ENCODE data around the gene MIR17HG. TPM values are rescaled to one million over a fixed set of nuclear protein-coding genes. Genes with fewer than 3 reads are reported as not detected.
A peak's percentile ranks its signal among the peaks of the same experiment; 100 is the strongest.

The MIR17HG gene
- total and polyA plus RNA-seq, 7 experiments from 2014 or later = 0.28 to 17.5 (median 11.7) TPM

DNA sequence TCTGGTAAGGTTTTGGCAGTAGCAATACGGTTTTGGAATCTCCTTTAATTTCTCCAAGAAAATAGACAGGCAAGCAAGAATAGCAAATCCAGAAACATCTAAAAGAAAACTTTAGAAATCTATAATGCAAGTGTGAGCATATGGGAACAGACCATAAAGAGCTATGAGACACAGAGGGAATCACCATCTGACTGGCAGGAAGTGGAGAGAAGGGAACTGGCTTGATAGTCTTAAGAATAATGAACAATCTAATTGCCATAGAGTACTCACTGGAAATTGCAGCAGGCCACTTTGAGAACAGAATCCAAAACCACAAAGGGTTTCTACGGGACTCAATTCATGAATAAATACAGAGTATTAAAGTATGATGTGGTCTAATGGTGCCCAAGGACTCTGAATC is 39.6 kb upstream of the MIR17HG start:
- no peak for DNase-seq
- Histone ChIP-seq H3K9me3 (ENCODE audit: control insufficient read depth in 2 of 3, low read length in 3 of 3) (no peaks in the 10 kb centered on the region), H3K4me3 (ENCODE audit: low read length) (no peak overlapping the region), H3K27me3 (ENCODE audit: control insufficient read depth in 2 of 2, insufficient read depth in 2 of 2, low read length in 2 of 2) (no peaks in the 10 kb centered on the region), H3K36me3 (ENCODE audit: control insufficient read depth in 2 of 3, insufficient read depth in 3 of 3, low read length in 3 of 3) (no peaks in the 10 kb centered on the region), H3K4me1 (ENCODE audit: control insufficient read depth in 2 of 2, insufficient read depth in 2 of 2, low read length in 2 of 2) (no peaks in the 10 kb centered on the region), H3K27ac (ENCODE audit: low read depth, low read length) (no peak overlapping the region)
- Mint-ChIP-seq H3K4me1 (peaks cover 0 to 19% (median 0%) of the 10 kb centered on the region in 7 donors), H3K27ac (no peak overlapping the region), H3K36me3 (no peaks in the 10 kb centered on the region), H3K4me3 (no peak overlapping the region), H3K9me3 (no peaks in the 10 kb centered on the region), H3K27me3 (peaks cover 0 to 8% (median 2%) of the 10 kb centered on the region in 5 donors)
- intact Hi-C loops (cut with micrococcal nuclease) = loop anchor here in 1 of 2 donors (1.0 kb wide), 1 partner anchor 98 kb away; no protein-coding TSS in a partner anchor
- CTCF ChIA-PET = no interaction called here
- ATAC-seq = no peak
- POLR2A ChIA-PET = no interaction called here

DNA sequence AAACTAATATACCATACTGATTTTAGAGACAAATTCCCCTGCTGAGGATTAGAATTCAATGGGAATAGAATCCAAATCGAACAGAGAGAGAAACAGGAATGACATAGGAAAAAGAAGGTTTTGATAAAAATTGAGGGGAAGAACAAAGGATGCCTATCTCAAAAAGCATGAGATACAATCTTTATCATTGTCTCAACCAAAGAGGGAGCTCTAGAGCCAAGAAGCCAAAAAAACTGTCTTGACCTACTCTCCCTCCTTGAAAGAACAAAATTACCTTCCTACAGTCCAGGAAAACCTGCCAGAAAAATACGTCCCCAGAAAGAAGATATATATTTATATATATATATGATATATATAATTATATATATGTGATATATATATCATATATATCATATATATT is 39.2 kb upstream of the MIR17HG start:
- CTCF ChIA-PET = no interaction called here
- POLR2A ChIA-PET = no interaction called here
- H3K36me3 ChIP-seq (ENCODE audit: control insufficient read depth in 2 of 3, insufficient read depth in 3 of 3, low read length in 3 of 3) = no peaks in the 10 kb centered on the region
- H3K9me3 ChIP-seq (ENCODE audit: control insufficient read depth in 2 of 3, low read length in 3 of 3) = no peaks in the 10 kb centered on the region
- H3K27me3 ChIP-seq (ENCODE audit: control insufficient read depth in 2 of 2, insufficient read depth in 2 of 2, low read length in 2 of 2) = no peaks in the 10 kb centered on the region
- H3K4me3 ChIP-seq (ENCODE audit: low read length) = no peak overlapping the region
- H3K27me3 Mint-ChIP-seq = peaks cover 0 to 9% (median 2%) of the 10 kb centered on the region in 5 donors
- peaks cover 2 to 23% (median 3%) of the 10 kb centered on the region in 7 donors for H3K4me1 Mint-ChIP-seq
- intact Hi-C loops (cut with micrococcal nuclease) = loop anchor here in 1 of 2 donors (1.0 kb wide), 1 partner anchor 98 kb away; no protein-coding TSS in a partner anchor
- H3K4me3 Mint-ChIP-seq = no peak overlapping the region
- ATAC-seq = no peak
- H3K9me3 Mint-ChIP-seq = no peaks in the 10 kb centered on the region
- no peak overlapping the region for H3K27ac ChIP-seq (ENCODE audit: low read depth, low read length)
- H3K27ac Mint-ChIP-seq = no peak overlapping the region
- no peaks in the 10 kb centered on the region for H3K4me1 ChIP-seq (ENCODE audit: control insufficient read depth in 2 of 2, insufficient read depth in 2 of 2, low read length in 2 of 2)
- DNase-seq = no peak
- no peaks in the 10 kb centered on the region for H3K36me3 Mint-ChIP-seq

DNA sequence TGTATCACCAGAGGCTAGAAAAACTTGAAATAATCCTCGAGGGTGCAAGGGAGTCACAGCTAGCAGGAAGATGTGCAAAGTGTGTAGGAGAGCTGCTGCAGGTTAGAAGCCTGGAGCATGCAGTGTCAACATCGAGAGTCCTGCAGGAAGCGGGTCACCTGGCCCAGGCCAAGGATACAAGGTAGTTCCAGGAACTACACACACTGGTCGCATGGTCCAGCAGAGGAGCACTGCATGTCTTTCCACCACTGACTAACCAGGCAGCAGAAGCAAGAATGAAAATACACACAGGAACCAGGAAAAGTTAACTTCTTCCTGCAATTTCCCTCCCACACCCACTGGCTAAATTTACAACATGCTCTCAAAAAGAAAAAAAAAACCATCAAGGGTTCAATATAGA is 36.0 kb upstream of the MIR17HG start:
- Histone ChIP-seq H3K36me3 (ENCODE audit: control insufficient read depth in 2 of 3, insufficient read depth in 3 of 3, low read length in 3 of 3) (no peaks in the 10 kb centered on the region), H3K9me3 (ENCODE audit: control insufficient read depth in 2 of 3, low read length in 3 of 3) (no peaks in the 10 kb centered on the region)
- CTCF ChIA-PET = no interaction called here

DNA sequence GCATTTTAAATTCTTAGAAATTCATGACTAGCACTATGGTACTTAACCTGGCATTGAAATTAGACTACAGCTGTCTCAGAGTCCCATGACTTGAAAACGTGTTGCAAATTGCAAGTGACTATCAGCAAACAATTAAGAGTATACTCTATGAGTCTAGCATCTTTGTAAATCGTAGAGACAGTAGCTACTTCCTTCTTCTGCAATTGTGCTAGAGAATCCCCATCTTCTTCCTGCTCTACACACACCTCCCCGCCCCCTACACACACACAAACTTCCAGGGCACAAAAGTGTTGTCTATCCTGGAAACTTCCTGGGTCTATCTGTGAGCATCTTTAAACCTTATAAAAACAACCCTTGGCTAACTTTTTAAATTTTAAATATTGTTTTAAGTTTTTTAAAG is 35.2 kb upstream of the MIR17HG start:
- Histone ChIP-seq H3K9me3 (ENCODE audit: control insufficient read depth in 2 of 3, low read length in 3 of 3) (no peaks in the 10 kb centered on the region), H3K4me3 (ENCODE audit: low read length) (no peak overlapping the region), H3K4me1 (ENCODE audit: control insufficient read depth in 2 of 2, insufficient read depth in 2 of 2, low read length in 2 of 2) (no peaks in the 10 kb centered on the region), H3K36me3 (ENCODE audit: control insufficient read depth in 2 of 3, insufficient read depth in 3 of 3, low read length in 3 of 3) (no peaks in the 10 kb centered on the region), H3K27ac (ENCODE audit: low read depth, low read length) (no peak overlapping the region), H3K27me3 (ENCODE audit: control insufficient read depth in 2 of 2, insufficient read depth in 2 of 2, low read length in 2 of 2) (no peaks in the 10 kb centered on the region)
- Mint-ChIP-seq H3K4me3 (no peak overlapping the region), H3K27ac (no peak overlapping the region), H3K9me3 (no peaks in the 10 kb centered on the region), H3K4me1 (peaks cover 2 to 24% (median 7%) of the 10 kb centered on the region in 7 donors), H3K27me3 (peaks cover 0 to 16% (median 13%) of the 10 kb centered on the region in 5 donors), H3K36me3 (no peaks in the 10 kb centered on the region)
- ATAC-seq (no peak), DNase-seq (no peak)
- intact Hi-C loops (cut with micrococcal nuclease) = loop anchor here (2.0 to 5.0 kb wide), 3 partner anchors 18 to 410 kb away; partner anchors contain the start of gene GPC5 (in 1 of the 2)
- POLR2A ChIA-PET = interaction anchor here (0.6 kb wide), 2 partner anchors 12 to 40 kb away, joined by 3 read pairs; no protein-coding TSS in a partner anchor
- CTCF ChIA-PET = interaction anchor here (0.8 to 2.2 kb wide), 4 partner anchors 9 to 410 kb away, joined by 3 to 9 read pairs (median 3); no protein-coding TSS in a partner anchor

More for the DNA sequence above, 36.0 kb upstream of the MIR17HG start:
- Mint-ChIP-seq H3K27me3 (peaks cover 0 to 16% (median 10%) of the 10 kb centered on the region in 5 donors), H3K4me3 (no peak overlapping the region), H3K4me1 (peaks cover 2 to 24% (median 7%) of the 10 kb centered on the region in 7 donors), H3K36me3 (no peaks in the 10 kb centered on the region), H3K9me3 (no peaks in the 10 kb centered on the region), H3K27ac (no peak overlapping the region)
- intact Hi-C loops (cut with micrococcal nuclease) = loop anchor here in 1 of 2 donors (5.0 kb wide), 1 partner anchor 411 kb away; no protein-coding TSS in a partner anchor
- H3K4me3 ChIP-seq (ENCODE audit: low read length) = no peak overlapping the region
- POLR2A ChIA-PET = no interaction called here
- H3K4me1 ChIP-seq (ENCODE audit: control insufficient read depth in 2 of 2, insufficient read depth in 2 of 2, low read length in 2 of 2) = no peaks in the 10 kb centered on the region
- DNase-seq = no peak
- H3K27me3 ChIP-seq (ENCODE audit: control insufficient read depth in 2 of 2, insufficient read depth in 2 of 2, low read length in 2 of 2) = no peaks in the 10 kb centered on the region
- no peak for ATAC-seq
- no peak overlapping the region for H3K27ac ChIP-seq (ENCODE audit: low read depth, low read length)

DNA sequence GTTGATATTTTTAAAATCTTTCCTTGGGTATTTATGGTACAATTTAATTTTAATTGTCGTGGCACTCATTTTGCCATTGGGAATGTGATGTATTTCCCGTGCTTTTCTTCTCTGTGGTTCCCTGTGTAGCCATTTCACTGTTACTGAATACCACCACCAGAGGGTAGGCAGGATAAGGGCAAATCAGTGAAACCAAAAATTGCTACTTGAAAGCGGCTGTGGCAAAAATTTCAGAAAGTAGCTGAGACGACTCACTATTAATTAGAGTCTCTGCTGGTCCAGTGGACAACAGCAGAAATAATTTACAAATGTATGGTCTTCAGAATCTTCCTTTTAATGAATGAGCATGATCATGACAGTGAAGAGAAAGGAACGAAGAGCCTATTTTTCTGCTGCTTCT is 34.4 kb upstream of the MIR17HG start:
- Mint-ChIP-seq H3K4me3 (peak overlapping the region in 5 of 10 donors; percentile 14 to 51 (median 37)), H3K27ac (no peak overlapping the region), H3K27me3 (peaks cover 0 to 13% (median 11%) of the 10 kb centered on the region in 5 donors), H3K36me3 (no peaks in the 10 kb centered on the region), H3K9me3 (no peaks in the 10 kb centered on the region), H3K4me1 (peaks cover 2 to 23% (median 7%) of the 10 kb centered on the region in 7 donors)
- intact Hi-C loops (cut with micrococcal nuclease) = loop anchor here (1.0 to 5.0 kb wide), 7 partner anchors 18 to 409 kb away; partner anchors contain the start of gene GPC5 (in 1 of the 2)
- no peaks in the 10 kb centered on the region for H3K27me3 ChIP-seq (ENCODE audit: control insufficient read depth in 2 of 2, insufficient read depth in 2 of 2, low read length in 2 of 2)
- ATAC-seq (peak; percentile 78), DNase-seq (peak in 6 of 9 donors; percentile 23 to 53 (median 37))
- no peaks in the 10 kb centered on the region for H3K9me3 ChIP-seq (ENCODE audit: control insufficient read depth in 2 of 3, low read length in 3 of 3)
- no peaks in the 10 kb centered on the region for H3K4me1 ChIP-seq (ENCODE audit: control insufficient read depth in 2 of 2, insufficient read depth in 2 of 2, low read length in 2 of 2)
- POLR2A ChIA-PET = interaction anchor here (1.6 kb wide), 1 partner anchor 34 kb away, joined by 4 read pairs; no protein-coding TSS in a partner anchor
- H3K36me3 ChIP-seq (ENCODE audit: control insufficient read depth in 2 of 3, insufficient read depth in 3 of 3, low read length in 3 of 3) = no peaks in the 10 kb centered on the region
- no peak overlapping the region for H3K27ac ChIP-seq (ENCODE audit: low read depth, low read length)
- CTCF ChIA-PET = interaction anchor here (0.7 to 2.2 kb wide), 4 partner anchors 18 to 410 kb away, joined by 3 to 9 read pairs (median 3); no protein-coding TSS in a partner anchor
- H3K4me3 ChIP-seq (ENCODE audit: low read length) = no peak overlapping the region

DNA sequence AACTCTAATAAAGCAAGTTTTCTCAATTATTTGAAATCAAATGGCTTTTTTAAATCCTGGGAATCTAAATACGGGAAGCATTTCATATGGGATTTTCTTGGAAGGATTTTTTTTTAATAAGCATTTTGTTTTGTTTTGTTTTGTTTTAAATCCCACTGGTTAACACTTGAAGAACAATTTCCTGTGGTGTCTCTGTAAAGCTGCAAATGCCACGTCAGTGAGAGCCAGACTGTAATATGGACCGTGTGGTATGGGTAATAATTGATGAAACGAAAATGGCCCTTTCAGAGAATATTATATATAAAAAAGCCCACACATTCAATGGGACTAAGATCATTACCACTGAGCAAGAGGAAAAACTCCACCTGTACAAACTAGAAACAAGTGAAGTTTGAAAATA is 33.9 kb upstream of the MIR17HG start:
- Mint-ChIP-seq H3K27ac (no peak overlapping the region), H3K27me3 (peaks cover 0 to 13% (median 9%) of the 10 kb centered on the region in 5 donors), H3K9me3 (no peaks in the 10 kb centered on the region), H3K4me1 (peaks cover 2 to 20% (median 7%) of the 10 kb centered on the region in 7 donors), H3K36me3 (no peaks in the 10 kb centered on the region), H3K4me3 (peak overlapping the region in 5 of 10 donors; percentile 14 to 51 (median 37))
- DNase-seq (no peak), ATAC-seq (no peak)
- no peaks in the 10 kb centered on the region for H3K27me3 ChIP-seq (ENCODE audit: control insufficient read depth in 2 of 2, insufficient read depth in 2 of 2, low read length in 2 of 2)
- ChIA-PET CTCF (interaction anchor here (0.7 to 2.2 kb wide), 4 partner anchors 18 to 145 kb away, joined by 3 to 9 read pairs (median 3); no protein-coding TSS in a partner anchor), POLR2A (interaction anchor here (1.6 kb wide), 1 partner anchor 33 kb away, joined by 4 read pairs; no protein-coding TSS in a partner anchor)
- intact Hi-C loops (cut with micrococcal nuclease) = loop anchor here (1.0 to 5.0 kb wide), 7 partner anchors 17 to 409 kb away; partner anchors contain the start of gene GPC5 (in 1 of the 2)
- no peak overlapping the region for H3K4me3 ChIP-seq (ENCODE audit: low read length)
- no peaks in the 10 kb centered on the region for H3K9me3 ChIP-seq (ENCODE audit: control insufficient read depth in 2 of 3, low read length in 3 of 3)
- no peaks in the 10 kb centered on the region for H3K36me3 ChIP-seq (ENCODE audit: control insufficient read depth in 2 of 3, insufficient read depth in 3 of 3, low read length in 3 of 3)
- H3K27ac ChIP-seq (ENCODE audit: low read depth, low read length) = no peak overlapping the region
- H3K4me1 ChIP-seq (ENCODE audit: control insufficient read depth in 2 of 2, insufficient read depth in 2 of 2, low read length in 2 of 2) = no peaks in the 10 kb centered on the region

Data from naive thymus-derived CD4-positive, alpha-beta T cell (primary cell).